GM10266 (cell line): ENCODE data around the gene TMEM254.

ENCODE experiments used
- DNase-seq: peaks from one replicate; pipeline ENCODE4 v3.0.0; 2012; ENCODE audit errors: extremely low spot score
- TF ChIP-seq, protein P1 (sequence below): IDR thresholded peaks from 2 replicates; pipeline ENCODE4 v1.5.1; 2012; ENCODE audit warnings: mild to moderate bottlenecking, low read depth; ENCODE audit not compliant: control insufficient read depth, insufficient read depth; ENCODE audit errors: missing control alignments

The TMEM254 gene

DNA sequence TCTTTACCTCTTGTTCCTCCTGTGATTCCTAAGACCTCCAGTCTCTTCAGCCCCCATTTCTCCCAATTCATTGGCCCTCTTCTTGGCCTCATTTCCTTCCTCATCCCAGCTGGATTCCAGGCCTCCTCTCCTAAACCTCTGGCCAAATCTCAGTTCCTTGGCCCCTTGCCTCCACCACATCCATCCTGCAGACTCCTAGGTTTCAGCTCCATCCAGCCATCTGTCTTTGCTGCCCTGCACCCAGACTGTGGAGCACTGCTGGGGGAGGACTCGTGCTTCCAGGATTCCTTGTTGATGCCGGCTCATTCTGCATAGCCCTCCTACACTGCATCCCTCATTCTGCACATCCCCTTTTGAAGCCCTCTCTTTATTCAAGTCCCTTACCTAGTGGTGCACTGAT is 60.8 kb downstream of the TMEM254 start:
- TF ChIP-seq, protein P1, sequence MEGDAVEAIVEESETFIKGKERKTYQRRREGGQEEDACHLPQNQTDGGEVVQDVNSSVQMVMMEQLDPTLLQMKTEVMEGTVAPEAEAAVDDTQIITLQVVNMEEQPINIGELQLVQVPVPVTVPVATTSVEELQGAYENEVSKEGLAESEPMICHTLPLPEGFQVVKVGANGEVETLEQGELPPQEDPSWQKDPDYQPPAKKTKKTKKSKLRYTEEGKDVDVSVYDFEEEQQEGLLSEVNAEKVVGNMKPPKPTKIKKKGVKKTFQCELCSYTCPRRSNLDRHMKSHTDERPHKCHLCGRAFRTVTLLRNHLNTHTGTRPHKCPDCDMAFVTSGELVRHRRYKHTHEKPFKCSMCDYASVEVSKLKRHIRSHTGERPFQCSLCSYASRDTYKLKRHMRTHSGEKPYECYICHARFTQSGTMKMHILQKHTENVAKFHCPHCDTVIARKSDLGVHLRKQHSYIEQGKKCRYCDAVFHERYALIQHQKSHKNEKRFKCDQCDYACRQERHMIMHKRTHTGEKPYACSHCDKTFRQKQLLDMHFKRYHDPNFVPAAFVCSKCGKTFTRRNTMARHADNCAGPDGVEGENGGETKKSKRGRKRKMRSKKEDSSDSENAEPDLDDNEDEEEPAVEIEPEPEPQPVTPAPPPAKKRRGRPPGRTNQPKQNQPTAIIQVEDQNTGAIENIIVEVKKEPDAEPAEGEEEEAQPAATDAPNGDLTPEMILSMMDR, result no peak

DNA sequence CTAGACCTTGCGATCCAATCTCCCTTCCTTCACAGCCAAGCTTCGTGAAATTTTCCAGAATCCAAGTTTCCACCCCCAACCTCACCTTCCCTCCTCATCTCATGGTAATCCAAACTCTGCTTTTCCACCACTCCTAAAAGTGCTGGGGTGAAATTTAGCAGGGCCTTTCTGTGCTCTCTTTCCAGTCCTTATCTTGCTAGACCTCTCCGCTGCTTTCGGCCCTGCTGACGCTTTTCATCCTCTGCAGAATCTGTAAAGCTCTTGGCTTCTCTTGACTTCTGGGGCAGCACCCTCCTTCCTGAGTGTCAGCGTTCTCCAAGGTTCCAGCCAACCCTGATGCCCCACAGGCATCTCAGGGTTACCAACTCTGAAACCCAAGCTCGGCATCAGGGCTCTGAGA is 61.8 kb downstream of the TMEM254 start:
- TF ChIP-seq, protein P1, result no peak
- no peak for DNase-seq

More for the DNA sequence above, 60.8 kb downstream of the TMEM254 start:
- no peak for DNase-seq

- TF ChIP-seq, protein P1, result no peak
These were observed 63.4 kb downstream of the TMEM254 start for GRCh38 chr10:80141696-80142460.

More at GRCh38 chr10:80141696-80142460, 63.4 kb downstream of the TMEM254 start:
- DNase-seq, result no peak
